Measurements from ENCODE around the gene TBX3. TPM values are rescaled to one million over a fixed set of nuclear protein-coding genes. Genes with fewer than 3 reads are reported as not detected.

TBX3 gene
- polyA plus RNA-seq, 1 experiment, result 66.4 TPM

- peak overlapping the region; percentile 93 for H3K4me3 ChIP-seq (ENCODE audit: low read depth, low read length)
- CTCF ChIA-PET, result interaction anchor here (0.8 to 2.0 kb wide), 6 partner anchors 9 to 1272 kb away, joined by 3 to 6 read pairs (median 6); partner anchors contain the start of gene TBX3
- TF ChIP-seq, protein P1, sequence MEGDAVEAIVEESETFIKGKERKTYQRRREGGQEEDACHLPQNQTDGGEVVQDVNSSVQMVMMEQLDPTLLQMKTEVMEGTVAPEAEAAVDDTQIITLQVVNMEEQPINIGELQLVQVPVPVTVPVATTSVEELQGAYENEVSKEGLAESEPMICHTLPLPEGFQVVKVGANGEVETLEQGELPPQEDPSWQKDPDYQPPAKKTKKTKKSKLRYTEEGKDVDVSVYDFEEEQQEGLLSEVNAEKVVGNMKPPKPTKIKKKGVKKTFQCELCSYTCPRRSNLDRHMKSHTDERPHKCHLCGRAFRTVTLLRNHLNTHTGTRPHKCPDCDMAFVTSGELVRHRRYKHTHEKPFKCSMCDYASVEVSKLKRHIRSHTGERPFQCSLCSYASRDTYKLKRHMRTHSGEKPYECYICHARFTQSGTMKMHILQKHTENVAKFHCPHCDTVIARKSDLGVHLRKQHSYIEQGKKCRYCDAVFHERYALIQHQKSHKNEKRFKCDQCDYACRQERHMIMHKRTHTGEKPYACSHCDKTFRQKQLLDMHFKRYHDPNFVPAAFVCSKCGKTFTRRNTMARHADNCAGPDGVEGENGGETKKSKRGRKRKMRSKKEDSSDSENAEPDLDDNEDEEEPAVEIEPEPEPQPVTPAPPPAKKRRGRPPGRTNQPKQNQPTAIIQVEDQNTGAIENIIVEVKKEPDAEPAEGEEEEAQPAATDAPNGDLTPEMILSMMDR (IDR thresholded peaks at IDR 0.05; ENCODE audit: insufficient read depth, low read depth, low read length), result 0 out of 2 replicates have a peak, but pooled peaks have one; percentile 3
- no peaks in the 10 kb centered on the region for H3K27me3 ChIP-seq (ENCODE audit: control insufficient read depth, insufficient read depth, low read length)
- DNase-seq (ENCODE audit: low read depth), result no peak
- H3K36me3 ChIP-seq (ENCODE audit: control insufficient read depth, insufficient read depth, low read length), result peaks cover 44% of the 10 kb centered on the region
- POLR2A ChIA-PET, result interaction anchor here (1.7 kb wide), 1 partner anchor 10 kb away, joined by 13 read pairs; the partner anchor contains the start of gene TBX3
These were observed 9.5 kb downstream of the TBX3 start for GRCh38 chr12:114674251-114675047.

DNA sequence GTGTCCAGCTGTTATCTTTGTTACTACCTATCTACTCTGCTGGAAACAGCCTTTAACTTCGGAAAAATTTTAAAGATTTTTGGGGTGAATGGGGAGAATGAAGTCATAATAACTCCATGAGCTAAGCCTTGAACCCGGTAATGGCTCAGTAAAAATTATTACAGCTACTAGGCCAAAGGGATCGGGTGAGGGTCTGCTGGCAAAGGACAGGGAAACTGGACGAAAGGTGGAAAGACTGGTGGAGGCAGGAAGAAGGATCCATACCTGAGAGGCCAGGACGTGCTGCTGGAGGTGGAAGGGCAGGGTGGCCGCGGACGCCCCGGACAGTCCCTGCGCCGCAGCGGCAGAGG is 10.1 kb downstream of the TBX3 start:
- CTCF ChIA-PET, result interaction anchor here (0.8 to 7.8 kb wide), 7 partner anchors 10 to 1276 kb away, joined by 3 to 59 read pairs (median 5); partner anchors contain the start of gene TBX3

DNA sequence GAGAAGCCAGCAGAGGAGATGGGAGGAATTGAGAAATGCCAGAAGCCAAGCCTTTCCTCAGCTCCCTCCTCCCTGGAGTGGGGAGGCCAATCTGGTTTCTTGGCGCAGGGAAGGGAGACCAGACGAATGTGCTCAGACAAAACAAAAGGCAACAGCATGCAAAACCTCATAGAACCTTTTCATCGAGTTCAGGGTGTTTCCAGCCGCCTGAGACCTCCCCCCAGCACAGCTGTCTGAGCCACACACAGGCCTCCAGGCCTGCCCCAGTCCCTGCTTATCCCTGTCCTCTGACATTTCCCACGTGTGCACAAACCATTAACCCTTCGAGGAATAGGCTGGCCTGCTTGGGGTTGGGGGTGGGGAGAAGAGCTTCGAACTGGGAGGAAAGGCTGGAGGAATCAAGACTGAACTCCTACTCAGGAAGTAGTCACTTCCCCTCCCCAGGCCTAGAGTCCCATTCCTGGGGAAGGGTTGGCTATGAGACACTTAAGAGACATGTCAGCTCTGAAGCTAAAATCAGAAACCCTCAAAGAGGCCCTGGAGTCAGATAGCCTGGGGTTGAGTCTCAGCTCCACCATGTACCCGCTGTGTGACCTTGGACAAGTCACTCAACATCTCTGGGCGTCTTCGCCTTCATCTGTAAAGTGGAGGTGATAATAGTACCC is 10.7 kb downstream of the TBX3 start:
- DNase-seq (ENCODE audit: low read depth), result no peak
- Histone ChIP-seq H3K36me3 (ENCODE audit: control insufficient read depth, insufficient read depth, low read length) (peaks cover 34% of the 10 kb centered on the region), H3K27me3 (ENCODE audit: control insufficient read depth, insufficient read depth, low read length) (no peaks in the 10 kb centered on the region), H3K4me3 (ENCODE audit: low read depth, low read length) (peak overlapping the region; percentile 93)
- POLR2A ChIA-PET, result interaction anchor here (0.5 to 1.5 kb wide), 7 partner anchors 8 to 1432 kb away, joined by 3 to 23 read pairs (median 6); partner anchors contain the start of gene TBX3
- CTCF ChIA-PET, result interaction anchor here (0.7 to 7.8 kb wide), 9 partner anchors 10 to 1277 kb away, joined by 3 to 59 read pairs (median 4); partner anchors contain the start of gene TBX3
- TF ChIP-seq, protein P1 (IDR thresholded peaks at IDR 0.05; ENCODE audit: insufficient read depth, low read depth, low read length), result no peak

More for the DNA sequence above, 10.1 kb downstream of the TBX3 start:
- Histone ChIP-seq H3K27me3 (ENCODE audit: control insufficient read depth, insufficient read depth, low read length) (no peaks in the 10 kb centered on the region), H3K36me3 (ENCODE audit: control insufficient read depth, insufficient read depth, low read length) (peaks cover 39% of the 10 kb centered on the region), H3K4me3 (ENCODE audit: low read depth, low read length) (peak overlapping the region; percentile 93)
- DNase-seq (ENCODE audit: low read depth), result no peak
- TF ChIP-seq, protein P1 (IDR thresholded peaks at IDR 0.05; ENCODE audit: insufficient read depth, low read depth, low read length), result no peak
- POLR2A ChIA-PET, result interaction anchor here (0.6 kb wide), 1 partner anchor 10 kb away, joined by 6 read pairs; no protein-coding TSS in a partner anchor

- no peaks in the 10 kb centered on the region for H3K27me3 ChIP-seq (ENCODE audit: control insufficient read depth, insufficient read depth, low read length)
- POLR2A ChIA-PET, result interaction anchor here (0.5 to 1.5 kb wide), 9 partner anchors 8 to 1432 kb away, joined by 3 to 23 read pairs (median 5); partner anchors contain the start of gene TBX3
- H3K36me3 ChIP-seq (ENCODE audit: control insufficient read depth, insufficient read depth, low read length), result peaks cover 34% of the 10 kb centered on the region
These were observed 11.2 kb downstream of the TBX3 start for GRCh38 chr12:114672817-114673168.

More at GRCh38 chr12:114672817-114673168, 11.2 kb downstream of the TBX3 start:
- TF ChIP-seq, protein P1 (IDR thresholded peaks at IDR 0.05; ENCODE audit: insufficient read depth, low read depth, low read length), result no peak
- peak overlapping the region; percentile 93 for H3K4me3 ChIP-seq (ENCODE audit: low read depth, low read length)
- no peak for DNase-seq (ENCODE audit: low read depth)
- CTCF ChIA-PET, result interaction anchor here (0.7 to 7.8 kb wide), 5 partner anchors 15 to 1274 kb away, joined by 3 to 59 read pairs (median 3); no protein-coding TSS in a partner anchor

Data from BJ (cell line).